Gastroesophageal sphincter (tissue), 3 donors: ENCODE results near the gene ADAMTS14.

Experiments used
- CTCF ChIP-seq, 4 experiments: fragments of 200-600 bp in 2 of 4; fragments of 450-650 bp in 2 of 4; sonication (generic) in 1 of 4; IDR thresholded peaks; one replicate each; pipeline ENCODE4 v1.5.1; 2017 to 2019; ENCODE audit warnings: antibody characterized with exemption in 4 of 4, mild to moderate bottlenecking in 2 of 4, moderate library complexity in 2 of 4
- EP300 ChIP-seq: sonication (generic); formaldehyde crosslinking; IDR thresholded peaks from one replicate; pipeline ENCODE4 v1.6.1; 2017; ENCODE audit warnings: antibody characterized with exemption, mild to moderate bottlenecking

GRCh38 chr10:70674560-70675495 is 2.5 kb downstream of the ADAMTS14 start:
- TF ChIP-seq CTCF (IDR thresholded peaks at IDR 0.05) (no peak), EP300 (no peak)
